HL-60 (cell line): ENCODE measurements around the gene SLC25A41.

ENCODE experiments used
- DNase-seq, 2 experiments: peaks; one replicate each; pipeline ENCODE4 v3.0.0-alpha.2; 2010 to 2020; ENCODE audit warnings: low read depth in 1 of 2, low spot score in 1 of 2
- H3K27ac ChIP-seq: fragments of 250-450 bp; sonication (Bioruptor Pico); replicated peaks from 2 replicates; pipeline ENCODE4 v1.5.1; 2020; ENCODE audit warnings: mild to moderate bottlenecking, moderate library complexity
- H3K27me3 ChIP-seq: fragments of 250-450 bp; sonication (Bioruptor Pico); 2 replicates; pipeline ENCODE4 v1.5.1; 2021; ENCODE audit warnings: mild to moderate bottlenecking, moderate library complexity; ENCODE audit not compliant: insufficient read depth, poor library complexity, severe bottlenecking
- H3K4me3 ChIP-seq: replicated peaks from 2 replicates; pipeline ENCODE4 v1.5.1; 2011; ENCODE audit warnings: mild to moderate bottlenecking, control low read depth, low read length; ENCODE audit not compliant: insufficient read depth
- GABPA ChIP-seq: IDR thresholded peaks from 2 replicates; pipeline ENCODE4 v1.6.1; 2012; ENCODE audit warnings: low read depth
- POLR2AphosphoS5 ChIP-seq: IDR thresholded peaks from 2 replicates; pipeline ENCODE4 v1.6.1; 2012; ENCODE audit warnings: low read depth
- SPI1 ChIP-seq: IDR thresholded peaks from 2 replicates; pipeline ENCODE4 v1.6.1; 2012; ENCODE audit warnings: low read depth, mild to moderate bottlenecking, borderline replicate concordance
- TF ChIP-seq, protein P1 (sequence below): IDR thresholded peaks from one replicate; pipeline ENCODE4 v1.5.1; 2011; ENCODE audit warnings: low read length, control low read depth, inconsistent platforms; ENCODE audit not compliant: insufficient read depth
- TF ChIP-seq, protein P2 (sequence below): IDR thresholded peaks from 2 replicates; pipeline ENCODE4 v1.6.1; 2012; ENCODE audit warnings: low read depth; ENCODE audit not compliant: insufficient replicate concordance

The SLC25A41 gene

DNA sequence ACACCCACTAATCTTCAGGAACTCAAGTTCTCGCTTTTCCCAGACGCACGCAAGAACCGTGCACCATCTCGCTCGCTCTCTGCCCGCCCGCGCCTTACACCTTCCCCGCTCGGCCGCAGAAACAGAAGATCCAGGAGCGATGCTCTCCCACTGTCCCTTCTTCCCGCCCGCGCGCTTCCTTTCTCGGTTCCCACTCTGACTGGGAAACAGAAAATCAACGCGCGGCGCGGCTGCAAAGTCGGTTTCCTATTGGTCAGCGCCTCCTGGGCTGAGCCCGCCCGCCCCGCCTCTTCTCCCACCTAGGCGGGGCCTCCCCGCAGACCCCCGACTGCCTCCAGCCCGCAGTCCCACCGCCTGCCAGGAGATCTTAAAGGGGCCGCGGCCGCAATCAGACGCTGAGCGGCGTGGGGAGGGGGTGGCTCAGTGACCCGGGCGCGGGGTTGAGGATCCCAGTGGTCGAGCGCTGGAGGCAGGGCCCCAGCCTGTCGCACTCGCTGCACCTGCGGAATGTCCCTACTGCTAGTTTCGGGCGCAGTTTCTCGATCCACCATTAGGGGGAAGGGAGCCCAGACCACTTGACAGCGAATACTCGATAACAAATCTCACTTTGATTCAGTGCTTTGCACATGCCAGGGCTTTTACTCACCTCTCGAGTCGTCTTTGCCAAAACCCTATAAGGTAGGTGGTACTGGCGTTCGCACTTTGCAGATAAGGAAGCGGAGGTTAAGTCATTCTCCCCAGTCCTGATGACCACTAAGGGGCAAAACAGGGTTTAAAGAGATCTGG, 26.7 kb upstream of the SLC25A41 start:
- Histone ChIP-seq H3K27me3 (peaks cover 11% of the 10 kb centered on the region), H3K27ac (peak overlapping the region; percentile 61), H3K4me3 (peak overlapping the region; percentile 70)
- DNase-seq: peak; percentile 90 to 99
- no peak for TF ChIP-seq GABPA
- no peak for TF ChIP-seq POLR2AphosphoS5
- TF ChIP-seq, protein P1, sequence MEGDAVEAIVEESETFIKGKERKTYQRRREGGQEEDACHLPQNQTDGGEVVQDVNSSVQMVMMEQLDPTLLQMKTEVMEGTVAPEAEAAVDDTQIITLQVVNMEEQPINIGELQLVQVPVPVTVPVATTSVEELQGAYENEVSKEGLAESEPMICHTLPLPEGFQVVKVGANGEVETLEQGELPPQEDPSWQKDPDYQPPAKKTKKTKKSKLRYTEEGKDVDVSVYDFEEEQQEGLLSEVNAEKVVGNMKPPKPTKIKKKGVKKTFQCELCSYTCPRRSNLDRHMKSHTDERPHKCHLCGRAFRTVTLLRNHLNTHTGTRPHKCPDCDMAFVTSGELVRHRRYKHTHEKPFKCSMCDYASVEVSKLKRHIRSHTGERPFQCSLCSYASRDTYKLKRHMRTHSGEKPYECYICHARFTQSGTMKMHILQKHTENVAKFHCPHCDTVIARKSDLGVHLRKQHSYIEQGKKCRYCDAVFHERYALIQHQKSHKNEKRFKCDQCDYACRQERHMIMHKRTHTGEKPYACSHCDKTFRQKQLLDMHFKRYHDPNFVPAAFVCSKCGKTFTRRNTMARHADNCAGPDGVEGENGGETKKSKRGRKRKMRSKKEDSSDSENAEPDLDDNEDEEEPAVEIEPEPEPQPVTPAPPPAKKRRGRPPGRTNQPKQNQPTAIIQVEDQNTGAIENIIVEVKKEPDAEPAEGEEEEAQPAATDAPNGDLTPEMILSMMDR: peak; percentile 55
- TF ChIP-seq SPI1: peak; percentile 48; the same call in 1 of the 2 replicates
- TF ChIP-seq, protein P2, sequence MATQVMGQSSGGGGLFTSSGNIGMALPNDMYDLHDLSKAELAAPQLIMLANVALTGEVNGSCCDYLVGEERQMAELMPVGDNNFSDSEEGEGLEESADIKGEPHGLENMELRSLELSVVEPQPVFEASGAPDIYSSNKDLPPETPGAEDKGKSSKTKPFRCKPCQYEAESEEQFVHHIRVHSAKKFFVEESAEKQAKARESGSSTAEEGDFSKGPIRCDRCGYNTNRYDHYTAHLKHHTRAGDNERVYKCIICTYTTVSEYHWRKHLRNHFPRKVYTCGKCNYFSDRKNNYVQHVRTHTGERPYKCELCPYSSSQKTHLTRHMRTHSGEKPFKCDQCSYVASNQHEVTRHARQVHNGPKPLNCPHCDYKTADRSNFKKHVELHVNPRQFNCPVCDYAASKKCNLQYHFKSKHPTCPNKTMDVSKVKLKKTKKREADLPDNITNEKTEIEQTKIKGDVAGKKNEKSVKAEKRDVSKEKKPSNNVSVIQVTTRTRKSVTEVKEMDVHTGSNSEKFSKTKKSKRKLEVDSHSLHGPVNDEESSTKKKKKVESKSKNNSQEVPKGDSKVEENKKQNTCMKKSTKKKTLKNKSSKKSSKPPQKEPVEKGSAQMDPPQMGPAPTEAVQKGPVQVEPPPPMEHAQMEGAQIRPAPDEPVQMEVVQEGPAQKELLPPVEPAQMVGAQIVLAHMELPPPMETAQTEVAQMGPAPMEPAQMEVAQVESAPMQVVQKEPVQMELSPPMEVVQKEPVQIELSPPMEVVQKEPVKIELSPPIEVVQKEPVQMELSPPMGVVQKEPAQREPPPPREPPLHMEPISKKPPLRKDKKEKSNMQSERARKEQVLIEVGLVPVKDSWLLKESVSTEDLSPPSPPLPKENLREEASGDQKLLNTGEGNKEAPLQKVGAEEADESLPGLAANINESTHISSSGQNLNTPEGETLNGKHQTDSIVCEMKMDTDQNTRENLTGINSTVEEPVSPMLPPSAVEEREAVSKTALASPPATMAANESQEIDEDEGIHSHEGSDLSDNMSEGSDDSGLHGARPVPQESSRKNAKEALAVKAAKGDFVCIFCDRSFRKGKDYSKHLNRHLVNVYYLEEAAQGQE: no peak

DNA sequence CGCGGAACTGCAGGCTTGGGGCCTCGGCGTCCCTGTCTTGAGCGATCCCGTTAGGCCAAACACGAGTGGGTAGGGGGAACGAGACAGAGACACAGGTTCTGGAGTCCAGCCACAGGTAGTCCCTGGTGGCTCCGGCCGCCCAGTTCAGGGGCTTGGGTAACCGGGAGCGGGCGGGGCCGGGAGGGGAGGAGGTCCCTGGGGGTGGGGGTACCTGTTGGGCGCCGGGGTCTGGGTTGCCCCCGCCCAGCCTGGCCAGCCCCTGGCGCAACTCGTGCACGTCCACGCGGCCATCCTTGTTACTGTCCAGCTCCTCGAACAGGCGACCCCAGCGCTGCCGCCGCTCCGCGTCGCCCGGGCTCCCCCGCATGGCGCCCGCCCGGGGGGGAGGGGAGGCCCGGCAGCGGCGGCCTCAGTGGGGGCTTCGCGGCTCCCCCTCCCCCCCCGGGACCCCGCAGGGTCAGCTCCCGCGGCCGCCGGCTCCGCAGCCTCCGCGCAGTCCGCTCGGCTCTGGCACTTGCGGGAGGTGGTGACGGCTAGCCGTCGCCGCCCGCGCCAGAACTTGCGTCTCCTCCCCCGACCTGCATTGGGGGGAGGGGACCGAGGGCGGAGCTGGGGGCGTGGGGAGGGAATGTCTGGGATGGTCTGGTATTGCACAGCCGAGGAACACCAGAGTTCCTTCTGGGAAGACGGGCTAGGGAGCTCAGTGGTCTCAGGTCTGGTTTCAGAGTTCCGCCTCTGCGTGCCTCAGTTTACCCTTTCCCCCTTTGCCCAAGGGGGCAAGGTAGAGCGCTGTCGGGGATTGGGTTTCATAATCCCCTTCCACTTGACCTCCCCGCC, 25.9 kb upstream of the SLC25A41 start, which contains the start of gene SLC25A23:
Gene SLC25A23 (minus strand): TSS at position 531 of the 837 bp plus-strand sequence. CDS start 164 bp downstream, at position 367.
- TF ChIP-seq POLR2AphosphoS5 (no peak), GABPA (no peak), SPI1 (no peak)
- TF ChIP-seq, protein P1: no peak
- TF ChIP-seq, protein P2: no peak
- H3K27ac ChIP-seq: peak within 1 kb of the TSS; percentile 61
- DNase-seq: peak; percentile 40 to 60
- peak within 1 kb of the TSS; percentile 70 for H3K4me3 ChIP-seq
- peaks cover 8% of the 10 kb centered on the region for H3K27me3 ChIP-seq

DNA sequence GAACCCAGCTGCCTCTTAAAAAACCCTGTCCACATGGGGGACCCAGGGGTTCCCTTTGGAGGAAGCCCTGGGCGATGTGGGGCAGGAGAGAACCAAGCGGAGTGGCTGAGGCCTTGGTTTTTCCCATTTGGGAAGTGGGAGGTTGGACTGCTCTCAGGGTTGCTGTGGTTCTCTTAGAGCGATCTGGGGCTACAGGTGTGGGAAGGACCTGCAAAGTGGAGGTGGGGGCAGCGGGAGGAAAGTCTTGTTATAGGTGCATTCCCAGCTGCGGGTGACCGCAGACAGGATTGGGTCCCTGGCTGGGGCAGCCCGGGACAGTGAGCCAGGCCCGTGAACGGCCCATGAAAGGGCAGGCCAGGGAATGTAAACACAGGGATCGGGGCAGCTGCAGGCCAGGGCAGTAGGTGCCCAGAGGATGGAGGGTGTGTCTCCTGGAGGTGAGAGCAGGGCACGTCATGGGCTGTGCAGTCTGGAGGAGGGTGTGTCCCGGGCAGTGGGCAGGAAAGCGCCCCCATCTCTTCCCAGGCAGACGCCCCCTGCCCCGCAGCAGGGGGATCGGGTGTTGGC, 25.2 kb upstream of the SLC25A41 start:
- H3K27me3 ChIP-seq: peaks cover 1% of the 10 kb centered on the region
- H3K27ac ChIP-seq: no peak overlapping the region
- TF ChIP-seq, protein P2: no peak
- TF ChIP-seq GABPA (no peak), SPI1 (no peak), POLR2AphosphoS5 (no peak)
- TF ChIP-seq, protein P1: no peak
- H3K4me3 ChIP-seq: peak overlapping the region; percentile 70
- DNase-seq: no peak
